ENCODE measurements around the gene MBLAC2.
A peak's percentile ranks its signal among the peaks of the same experiment; 100 is the strongest.

Gene MBLAC2

GRCh38 chr5:90424245-90424644, 50.3 kb downstream of the MBLAC2 start:
- no peaks in the 10 kb centered on the region for H3K36me3 ChIP-seq (ENCODE audit: insufficient read depth, low read length)

GRCh38 chr5:90421136-90421535, 53.4 kb downstream of the MBLAC2 start:
- Histone ChIP-seq H3K36me3 (ENCODE audit: insufficient read depth, low read length) (no peaks in the 10 kb centered on the region), H3K9ac (ENCODE audit: low read depth, low read length) (no peak overlapping the region), H3K4me1 (ENCODE audit: insufficient read depth, low read length) (0 out of 2 replicates have a peak, but pooled peaks cover 2% of the 10 kb centered on the region), H3K9me3 (ENCODE audit: control insufficient read depth, insufficient read depth, low read length) (no peaks in the 10 kb centered on the region)

More at GRCh38 chr5:90424245-90424644, 50.3 kb downstream of the MBLAC2 start:
- Histone ChIP-seq H3K9me3 (ENCODE audit: control insufficient read depth, insufficient read depth, low read length) (no peaks in the 10 kb centered on the region), H3K4me1 (ENCODE audit: insufficient read depth, low read length) (0 out of 2 replicates have a peak, but pooled peaks cover 2% of the 10 kb centered on the region), H3K9ac (ENCODE audit: low read depth, low read length) (no peak overlapping the region)

GRCh38 chr5:90418214-90418613, 56.4 kb downstream of the MBLAC2 start:
- Histone ChIP-seq H3K9ac (ENCODE audit: low read depth, low read length) (no peak overlapping the region), H3K36me3 (ENCODE audit: insufficient read depth, low read length) (no peaks in the 10 kb centered on the region), H3K4me1 (ENCODE audit: insufficient read depth, low read length) (0 out of 2 replicates have a peak, but pooled peaks cover 2% of the 10 kb centered on the region), H3K9me3 (ENCODE audit: control insufficient read depth, insufficient read depth, low read length) (no peaks in the 10 kb centered on the region)

- Histone ChIP-seq H3K9me3 (ENCODE audit: control insufficient read depth, insufficient read depth, low read length) (no peaks in the 10 kb centered on the region), H3K36me3 (ENCODE audit: insufficient read depth, low read length) (no peaks in the 10 kb centered on the region), H3K4me1 (ENCODE audit: insufficient read depth, low read length) (peaks cover 8% of the 10 kb centered on the region; the same call in 1 of the 2 replicates), H3K9ac (ENCODE audit: low read depth, low read length) (peak overlapping the region; percentile 98)
These were observed 64.3 kb downstream of the MBLAC2 start for GRCh38 chr5:90410178-90410762.

- Histone ChIP-seq H3K9me3 (ENCODE audit: control insufficient read depth, insufficient read depth, low read length) (no peaks in the 10 kb centered on the region), H3K36me3 (ENCODE audit: insufficient read depth, low read length) (no peaks in the 10 kb centered on the region), H3K4me1 (ENCODE audit: insufficient read depth, low read length) (peaks cover 8% of the 10 kb centered on the region; the same call in 1 of the 2 replicates), H3K9ac (ENCODE audit: low read depth, low read length) (peak within 1 kb of the TSS; percentile 98)
These were observed 65.0 kb downstream of the MBLAC2 start, which contains the start of gene CETN3 for GRCh38 chr5:90409318-90410177. CETN3 (minus strand) TSS chr5:90409756; CDS start chr5:90409661, 95 bp downstream.

- Histone ChIP-seq H3K4me1 (ENCODE audit: insufficient read depth, low read length) (peaks cover 8% of the 10 kb centered on the region; the same call in 1 of the 2 replicates), H3K9me3 (ENCODE audit: control insufficient read depth, insufficient read depth, low read length) (no peaks in the 10 kb centered on the region), H3K9ac (ENCODE audit: low read depth, low read length) (peak overlapping the region; percentile 97), H3K36me3 (ENCODE audit: insufficient read depth, low read length) (no peaks in the 10 kb centered on the region)
These were observed 65.8 kb downstream of the MBLAC2 start for GRCh38 chr5:90408571-90409317.
